ENCODE data around the gene MAST3. TPM values are rescaled to one million over a fixed set of nuclear protein-coding genes. Genes with fewer than 3 reads are reported as not detected.
A peak's percentile ranks its signal among the peaks of the same experiment; 100 is the strongest.
"Not testable (repeated sequence)": the region's sequence is repeated elsewhere in the genome, so short reads cannot be mapped to it uniquely, and the experiment has no call there.

The MAST3 gene
- total RNA-seq, 1 donor from 2014 or later: 16.6 TPM

DNA sequence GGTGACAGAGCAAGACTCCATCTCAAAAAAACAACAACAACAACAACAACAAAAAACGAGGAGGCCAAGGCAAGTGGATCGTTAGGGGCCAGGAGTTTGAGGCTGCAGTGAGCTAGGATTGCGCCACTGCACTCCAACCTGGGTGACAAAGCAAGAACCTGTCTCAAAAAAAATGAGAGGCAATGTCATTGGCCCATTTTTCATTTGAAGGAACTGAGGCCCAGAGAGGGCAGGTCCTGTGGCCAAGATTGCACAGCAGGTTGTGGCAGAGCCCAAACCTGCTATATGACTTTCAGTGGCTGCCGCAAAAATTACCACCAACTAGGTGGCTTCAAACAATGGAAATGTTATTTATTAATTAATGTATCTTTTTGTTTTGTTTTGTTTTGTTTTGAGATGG lies 60.9 kb downstream of the MAST3 start:
- H3K27ac Mint-ChIP-seq (ENCODE audit: unreplicated experiment): no peak overlapping the region
- peaks cover 15% of the 10 kb centered on the region for H3K4me1 Mint-ChIP-seq (ENCODE audit: low read depth, unreplicated experiment)
- H3K4me3 Mint-ChIP-seq (ENCODE audit: unreplicated experiment): no peak overlapping the region
- no peak for DNase-seq
- peaks cover 2% of the 10 kb centered on the region for H3K27me3 Mint-ChIP-seq (ENCODE audit: unreplicated experiment)
- peaks cover 2% of the 10 kb centered on the region for H3K9me3 Mint-ChIP-seq (ENCODE audit: unreplicated experiment)
- no peaks in the 10 kb centered on the region for H3K36me3 Mint-ChIP-seq (ENCODE audit: unreplicated experiment)
- TF ChIP-seq, protein P1, sequence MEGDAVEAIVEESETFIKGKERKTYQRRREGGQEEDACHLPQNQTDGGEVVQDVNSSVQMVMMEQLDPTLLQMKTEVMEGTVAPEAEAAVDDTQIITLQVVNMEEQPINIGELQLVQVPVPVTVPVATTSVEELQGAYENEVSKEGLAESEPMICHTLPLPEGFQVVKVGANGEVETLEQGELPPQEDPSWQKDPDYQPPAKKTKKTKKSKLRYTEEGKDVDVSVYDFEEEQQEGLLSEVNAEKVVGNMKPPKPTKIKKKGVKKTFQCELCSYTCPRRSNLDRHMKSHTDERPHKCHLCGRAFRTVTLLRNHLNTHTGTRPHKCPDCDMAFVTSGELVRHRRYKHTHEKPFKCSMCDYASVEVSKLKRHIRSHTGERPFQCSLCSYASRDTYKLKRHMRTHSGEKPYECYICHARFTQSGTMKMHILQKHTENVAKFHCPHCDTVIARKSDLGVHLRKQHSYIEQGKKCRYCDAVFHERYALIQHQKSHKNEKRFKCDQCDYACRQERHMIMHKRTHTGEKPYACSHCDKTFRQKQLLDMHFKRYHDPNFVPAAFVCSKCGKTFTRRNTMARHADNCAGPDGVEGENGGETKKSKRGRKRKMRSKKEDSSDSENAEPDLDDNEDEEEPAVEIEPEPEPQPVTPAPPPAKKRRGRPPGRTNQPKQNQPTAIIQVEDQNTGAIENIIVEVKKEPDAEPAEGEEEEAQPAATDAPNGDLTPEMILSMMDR (IDR thresholded peaks at IDR 0.05; ENCODE audit: partially characterized antibody, unreplicated experiment): no peak

DNA sequence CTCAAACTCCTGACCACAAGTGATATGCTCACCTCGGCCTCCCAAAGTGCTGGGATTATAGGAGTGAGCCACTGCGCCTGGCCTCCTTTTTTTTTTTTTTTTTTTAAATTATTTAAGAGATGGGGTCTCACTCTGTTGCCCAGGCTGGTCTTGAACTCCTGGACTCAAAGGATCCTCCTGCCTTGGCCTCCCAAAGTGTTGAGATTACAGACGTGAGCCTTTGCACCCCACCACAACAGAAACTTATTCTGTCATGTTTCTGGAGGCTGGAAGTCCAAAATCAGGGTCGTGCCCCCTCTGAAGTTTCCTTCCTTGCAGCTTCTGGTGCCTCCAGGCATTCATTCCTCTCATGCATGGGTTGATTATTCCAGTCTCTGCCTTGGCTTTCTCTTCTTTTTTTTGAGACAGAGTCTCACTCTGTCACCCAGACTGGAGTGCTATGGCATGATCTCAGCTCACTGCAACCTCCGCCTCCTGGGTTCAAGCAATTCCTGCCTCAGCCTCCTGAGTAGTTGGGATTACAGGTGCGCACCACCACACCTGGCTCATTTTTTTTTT lies 61.6 kb downstream of the MAST3 start:
- not testable (repeated sequence) for H3K27me3 Mint-ChIP-seq (ENCODE audit: unreplicated experiment); H3K36me3 Mint-ChIP-seq (ENCODE audit: unreplicated experiment); H3K27ac Mint-ChIP-seq (ENCODE audit: unreplicated experiment); H3K9me3 Mint-ChIP-seq (ENCODE audit: unreplicated experiment); DNase-seq; H3K4me3 Mint-ChIP-seq (ENCODE audit: unreplicated experiment)
- peaks cover 11% of the 10 kb centered on the region for H3K4me1 Mint-ChIP-seq (ENCODE audit: low read depth, unreplicated experiment)

DNA sequence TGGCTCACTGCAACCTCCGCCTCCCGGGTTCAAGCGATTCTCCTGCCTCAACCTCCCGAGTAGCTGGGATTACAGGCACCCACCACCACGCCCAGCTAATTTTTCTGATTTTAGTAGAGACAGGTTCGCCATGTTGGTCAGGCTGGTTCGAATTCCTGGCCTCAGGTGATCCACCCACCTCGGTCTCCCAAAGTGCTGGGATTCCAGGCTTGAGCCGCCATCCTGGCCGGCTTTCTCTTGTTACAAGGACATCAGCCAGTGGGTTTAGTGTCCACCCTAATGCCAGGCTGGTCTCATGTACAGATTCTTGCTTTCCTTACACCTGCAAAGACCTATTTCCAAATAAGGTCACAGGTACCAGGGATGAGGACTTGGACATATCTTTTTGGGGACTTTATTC lies 62.2 kb downstream of the MAST3 start:
- H3K4me3 Mint-ChIP-seq (ENCODE audit: unreplicated experiment): no peak overlapping the region
- peaks cover 10% of the 10 kb centered on the region for H3K4me1 Mint-ChIP-seq (ENCODE audit: low read depth, unreplicated experiment)
- no peaks in the 10 kb centered on the region for H3K9me3 Mint-ChIP-seq (ENCODE audit: unreplicated experiment)
- DNase-seq: no peak
- H3K27me3 Mint-ChIP-seq (ENCODE audit: unreplicated experiment): no peaks in the 10 kb centered on the region
- no peak overlapping the region for H3K27ac Mint-ChIP-seq (ENCODE audit: unreplicated experiment)
- TF ChIP-seq, protein P1 (IDR thresholded peaks at IDR 0.05; ENCODE audit: partially characterized antibody, unreplicated experiment): no peak
- no peaks in the 10 kb centered on the region for H3K36me3 Mint-ChIP-seq (ENCODE audit: unreplicated experiment)

DNA sequence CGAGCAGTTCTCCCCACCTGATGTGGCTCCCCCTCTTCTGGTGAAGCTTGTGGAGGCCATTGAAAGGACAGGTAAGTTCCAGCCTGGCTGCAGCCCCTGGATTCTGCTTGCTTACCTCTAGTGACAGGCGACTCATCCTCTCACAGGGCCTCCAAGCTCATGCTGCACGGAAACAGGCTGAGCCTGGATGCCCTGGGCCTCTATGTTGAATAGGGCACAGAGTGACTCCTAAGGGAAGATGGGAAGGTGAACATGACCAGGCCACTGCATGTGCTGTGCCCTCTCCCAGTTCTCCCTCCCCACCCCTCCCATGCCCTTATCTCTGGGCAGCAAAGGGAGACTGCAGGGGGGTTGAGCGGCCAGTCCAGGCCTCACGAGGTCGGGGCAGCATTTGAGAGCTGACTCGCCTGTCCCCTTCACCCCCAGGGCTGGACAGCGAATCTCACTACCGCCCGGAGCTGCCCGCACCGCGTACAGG lies 63.0 kb downstream of the MAST3 start:
- H3K4me1 Mint-ChIP-seq (ENCODE audit: low read depth, unreplicated experiment): peaks cover 10% of the 10 kb centered on the region
- TF ChIP-seq, protein P1 (IDR thresholded peaks at IDR 0.05; ENCODE audit: partially characterized antibody, unreplicated experiment): no peak
- no peak for DNase-seq
- no peaks in the 10 kb centered on the region for H3K36me3 Mint-ChIP-seq (ENCODE audit: unreplicated experiment)
- H3K27ac Mint-ChIP-seq (ENCODE audit: unreplicated experiment): no peak overlapping the region
- H3K4me3 Mint-ChIP-seq (ENCODE audit: unreplicated experiment): peak overlapping the region; percentile 63
- no peaks in the 10 kb centered on the region for H3K27me3 Mint-ChIP-seq (ENCODE audit: unreplicated experiment)
- no peaks in the 10 kb centered on the region for H3K9me3 Mint-ChIP-seq (ENCODE audit: unreplicated experiment)

DNA sequence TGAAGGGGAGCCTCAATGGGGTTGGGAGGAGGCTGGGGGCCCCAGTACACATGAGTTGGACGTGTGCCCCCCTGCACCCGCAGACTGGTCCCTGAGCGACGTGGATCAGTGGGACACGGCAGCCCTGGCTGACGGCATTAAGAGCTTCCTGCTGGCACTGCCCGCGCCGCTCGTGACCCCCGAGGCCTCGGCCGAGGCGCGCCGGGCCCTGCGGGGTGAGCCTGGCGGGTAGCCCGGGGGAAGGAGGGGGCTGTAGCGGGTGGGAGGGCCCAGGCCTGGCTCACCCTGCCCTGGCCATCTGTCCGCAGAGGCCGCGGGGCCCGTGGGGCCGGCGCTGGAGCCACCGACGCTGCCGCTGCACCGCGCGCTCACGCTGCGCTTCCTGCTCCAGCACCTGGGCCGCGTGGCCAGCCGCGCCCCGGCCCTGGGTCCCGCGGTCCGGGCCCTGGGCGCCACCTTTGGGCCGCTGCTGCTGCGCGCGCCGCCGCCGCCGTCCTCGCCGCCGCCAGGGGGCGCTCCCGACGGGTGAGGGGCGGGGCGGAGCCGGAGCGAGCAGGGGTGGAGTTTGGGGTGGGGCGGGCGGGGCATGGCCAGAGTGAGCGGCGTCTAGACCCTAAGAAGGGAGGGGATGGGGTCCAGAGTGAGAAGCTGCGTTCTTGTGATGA lies 63.5 kb downstream of the MAST3 start:
- no peaks in the 10 kb centered on the region for H3K27me3 Mint-ChIP-seq (ENCODE audit: unreplicated experiment)
- TF ChIP-seq, protein P1 (IDR thresholded peaks at IDR 0.05; ENCODE audit: partially characterized antibody, unreplicated experiment): peak; percentile 75
- peak; percentile 85 for DNase-seq
- H3K4me1 Mint-ChIP-seq (ENCODE audit: low read depth, unreplicated experiment): peaks cover 10% of the 10 kb centered on the region
- H3K9me3 Mint-ChIP-seq (ENCODE audit: unreplicated experiment): no peaks in the 10 kb centered on the region
- H3K27ac Mint-ChIP-seq (ENCODE audit: unreplicated experiment): no peak overlapping the region
- peak overlapping the region; percentile 65 for H3K4me3 Mint-ChIP-seq (ENCODE audit: unreplicated experiment)
- H3K36me3 Mint-ChIP-seq (ENCODE audit: unreplicated experiment): no peaks in the 10 kb centered on the region

All from glutamatergic neuron (in vitro differentiated cells).